HG02610 (cell line): ENCODE measurements around the gene HMGB2.
A peak's percentile ranks its signal among the peaks of the same experiment; 100 is the strongest.

Experiments used
- ATAC-seq: cut with Tn5 transposase; IDR thresholded peaks from one replicate; pipeline ENCODE4 v1.9.1; 2021; ENCODE audit warnings: mild to moderate bottlenecking, moderate library complexity; ENCODE audit not compliant: unreplicated experiment

HMGB2 gene

DNA sequence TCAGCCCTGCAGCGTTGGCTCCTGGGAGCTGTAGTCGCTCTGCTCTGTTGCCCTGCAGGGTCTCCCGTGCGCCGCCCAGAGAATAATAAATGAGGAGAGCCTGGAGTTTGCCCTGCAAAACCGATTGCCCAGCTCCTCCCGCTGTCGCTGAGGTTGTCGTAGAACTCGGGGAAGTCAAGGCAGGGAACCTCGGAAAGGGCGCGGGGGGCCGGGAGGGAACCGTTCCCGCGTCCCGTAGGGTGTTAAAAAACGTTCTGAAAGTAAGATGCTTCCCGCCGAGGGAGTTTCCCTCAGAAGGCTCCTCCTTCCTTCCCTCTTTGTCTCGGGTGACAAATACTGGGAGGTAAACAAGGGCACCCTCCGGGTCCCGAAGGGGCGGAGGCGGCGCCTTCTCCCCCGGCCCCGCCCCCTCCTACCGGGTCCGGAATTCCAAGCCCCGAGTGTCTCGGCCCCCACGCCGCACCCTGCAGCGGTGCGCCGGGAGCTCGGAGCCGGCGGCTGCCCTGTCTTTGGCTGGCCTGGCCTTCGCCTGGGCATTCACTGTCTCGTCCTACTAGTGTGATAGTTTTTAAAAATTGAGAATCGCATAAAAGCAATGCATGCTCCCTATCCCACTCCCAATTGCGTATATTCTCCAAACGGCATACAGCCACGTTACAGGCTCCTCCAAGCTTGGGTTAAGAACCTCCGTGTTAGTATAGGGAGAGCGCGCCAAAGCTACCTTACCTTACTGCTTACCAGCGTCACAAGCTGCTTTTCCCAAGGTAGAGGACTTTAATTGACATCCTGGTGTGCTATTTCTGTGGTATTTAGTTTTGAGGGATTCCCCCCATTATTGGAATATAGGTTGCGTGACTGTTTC is 964 bp upstream of the HMGB2 start:
- ATAC-seq, result peak; percentile 36

DNA sequence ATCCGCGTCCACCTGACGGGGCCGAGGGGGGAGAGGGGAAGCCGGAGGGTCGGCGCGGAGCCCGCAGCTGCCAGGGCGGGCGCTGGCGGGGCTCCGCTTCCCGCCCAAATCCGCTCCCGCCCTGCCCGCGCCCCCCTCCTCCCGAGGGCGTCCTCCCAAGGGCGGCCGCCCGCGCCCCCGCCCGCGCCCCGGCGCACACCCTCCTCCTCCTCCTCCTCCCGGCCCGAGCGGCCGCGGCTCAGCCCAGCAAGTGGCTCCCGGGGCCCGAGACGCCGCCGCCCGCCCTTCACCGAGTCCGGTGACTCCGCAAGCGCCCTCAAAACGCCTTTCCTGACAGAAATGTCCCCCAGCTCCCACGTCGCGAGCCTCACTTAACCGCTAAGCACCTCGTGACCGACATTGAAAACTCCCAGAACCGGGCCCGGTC is 487 bp downstream of the HMGB2 start:
- ATAC-seq, result no peak

DNA sequence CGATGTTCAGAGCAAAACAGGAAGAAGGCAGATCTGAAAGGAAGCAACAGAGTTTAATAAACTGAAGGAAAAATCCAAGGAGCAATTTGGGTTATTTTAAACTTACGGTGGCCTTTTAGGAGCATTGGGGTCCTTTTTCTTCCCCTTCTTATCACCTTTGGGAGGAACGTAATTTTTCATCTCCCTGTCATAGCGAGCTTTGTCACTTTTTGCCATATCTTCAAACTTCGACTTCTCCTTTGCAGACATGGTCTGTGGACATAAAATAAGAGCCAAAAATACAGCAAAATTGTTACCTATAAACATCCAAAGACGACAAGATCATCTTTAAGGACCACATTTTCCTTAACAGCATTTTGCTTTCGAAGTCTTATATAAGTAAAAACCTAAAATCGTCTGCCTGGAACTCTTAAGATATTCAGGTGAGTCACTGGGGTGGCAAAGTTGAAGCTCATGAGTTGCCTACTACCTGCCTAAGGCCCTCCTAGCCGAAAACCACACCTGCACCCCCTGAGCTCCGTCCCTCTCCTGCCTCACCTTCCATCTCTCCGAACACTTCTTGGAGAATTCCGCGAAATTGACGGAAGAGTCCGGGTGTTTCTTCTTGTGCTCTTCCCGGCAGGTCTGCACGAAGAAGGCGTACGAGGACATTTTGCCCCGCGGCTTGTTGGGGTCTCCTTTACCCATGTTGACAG is 1.0 kb downstream of the HMGB2 start:
- ATAC-seq, result no peak

DNA sequence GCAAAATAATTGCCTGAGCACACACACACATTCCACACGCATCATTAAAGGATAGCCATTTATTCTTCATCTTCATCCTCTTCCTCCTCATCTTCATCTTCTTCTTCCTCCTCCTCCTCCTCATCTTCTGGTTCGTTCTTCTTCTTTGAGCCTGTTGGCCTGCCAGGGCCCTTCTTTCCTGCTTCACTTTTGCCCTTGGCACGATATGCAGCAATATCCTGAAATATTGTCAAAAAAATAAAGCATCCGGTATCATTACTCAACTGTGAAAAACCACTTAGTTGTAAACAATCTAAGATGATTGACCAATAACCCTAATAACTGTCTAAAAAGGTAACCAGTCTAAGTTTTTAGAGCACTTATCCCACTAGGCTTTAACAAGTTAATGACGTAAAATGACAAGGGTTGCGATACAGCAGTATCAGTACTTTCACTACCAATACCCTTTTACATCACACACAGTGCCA is 2.1 kb downstream of the HMGB2 start:
- no peak for ATAC-seq

DNA sequence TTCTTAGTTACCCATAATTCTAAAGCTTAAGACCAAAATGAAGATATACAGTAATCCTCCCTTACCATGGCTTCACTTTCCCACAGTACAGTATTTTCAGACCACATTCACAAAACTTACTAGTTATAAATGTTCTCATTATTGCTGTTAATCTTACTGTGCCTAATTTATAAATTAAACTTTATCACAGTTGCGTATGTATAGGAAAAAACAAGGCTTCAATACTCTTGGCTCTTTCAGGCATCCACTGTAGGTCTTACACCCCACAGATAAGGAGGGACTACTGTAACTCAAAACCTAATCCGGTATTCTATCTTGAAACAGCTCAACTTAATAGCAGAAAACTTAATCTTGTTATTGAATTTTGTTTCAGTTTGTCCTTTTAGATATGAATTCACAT is 3.6 kb downstream of the HMGB2 start:
- no peak for ATAC-seq

DNA sequence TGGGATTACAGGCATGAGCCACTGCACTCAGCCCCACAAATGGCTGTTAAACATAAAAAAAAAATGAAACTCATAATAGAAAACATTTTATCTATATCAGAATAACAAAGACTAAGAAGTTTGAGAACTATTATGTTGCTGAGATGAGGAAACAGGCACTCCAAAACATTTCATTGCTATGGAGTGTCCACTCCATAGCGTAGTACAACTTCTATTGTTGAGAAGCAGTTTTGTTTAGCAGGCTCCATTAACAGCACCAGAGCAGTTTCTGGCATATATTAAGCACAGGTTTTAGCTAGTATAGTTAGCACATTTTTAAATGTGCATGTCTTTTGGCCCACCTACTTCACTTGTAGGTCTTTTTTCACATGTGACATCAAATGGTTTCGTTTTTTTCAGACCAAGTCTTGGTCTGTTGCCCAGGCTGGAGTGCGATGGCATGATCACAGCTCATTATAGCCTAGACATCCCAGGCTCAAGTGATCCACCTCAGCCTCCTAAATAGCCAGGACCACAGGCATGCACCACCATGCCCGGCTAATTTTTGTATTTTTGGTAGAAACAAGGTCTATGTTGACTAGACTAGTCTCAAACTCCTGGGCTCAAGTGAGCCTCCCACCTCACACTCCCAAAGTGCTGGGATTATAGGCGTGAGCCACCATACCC is 5.8 kb downstream of the HMGB2 start:
- no peak for ATAC-seq

DNA sequence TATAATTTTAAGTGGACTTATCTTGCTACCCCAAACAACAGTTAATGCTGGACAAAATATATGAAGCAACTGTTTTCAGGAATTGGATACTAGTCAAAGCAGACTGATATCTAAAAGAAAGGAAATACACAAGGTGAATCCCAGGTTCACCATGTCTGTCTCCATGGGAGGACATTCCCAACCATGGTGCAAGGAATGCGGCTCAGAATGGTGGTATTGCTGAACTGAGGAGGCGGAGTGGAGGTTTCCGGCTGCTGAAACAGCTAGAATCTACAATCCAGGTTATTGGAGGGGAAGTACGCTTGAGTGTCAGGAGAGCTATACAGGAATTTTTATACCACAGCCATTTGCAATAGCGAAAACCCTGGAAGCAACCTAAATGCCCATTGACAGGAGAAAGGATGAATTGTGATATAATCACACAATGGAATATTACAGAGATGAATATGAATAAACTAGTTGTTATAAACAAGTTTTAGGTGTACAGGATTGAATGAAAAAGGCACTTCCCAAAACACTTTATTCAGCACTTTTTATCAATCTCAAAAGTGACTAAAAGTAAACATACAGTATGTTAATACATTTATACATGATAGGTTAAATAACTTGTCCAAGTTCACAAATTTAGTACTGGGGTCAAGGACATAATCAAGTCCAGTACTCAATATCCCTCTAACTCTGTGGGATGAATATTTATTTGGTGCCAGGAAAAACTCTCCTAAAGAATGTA is 9.0 kb downstream of the HMGB2 start:
- no peak for ATAC-seq

DNA sequence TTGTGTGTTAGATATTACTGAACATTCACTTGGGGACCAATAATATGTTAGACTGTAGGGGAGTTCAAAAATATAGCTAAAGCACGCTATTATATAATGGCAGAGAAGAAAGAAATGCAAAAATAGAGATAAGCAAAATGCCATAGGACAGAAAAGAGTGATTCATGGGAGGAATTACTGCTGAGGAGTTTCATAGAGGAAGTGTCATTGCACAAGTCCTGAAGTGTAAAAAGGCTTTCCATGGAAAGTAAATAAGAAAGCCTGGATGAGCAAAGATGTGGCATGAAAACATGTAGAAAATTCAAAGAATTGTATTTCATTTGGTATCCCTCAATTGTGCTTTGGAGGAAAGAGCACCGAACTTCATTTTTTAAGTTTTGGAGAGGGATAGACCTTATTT is 14.5 kb downstream of the HMGB2 start:
- ATAC-seq, result no peak

DNA sequence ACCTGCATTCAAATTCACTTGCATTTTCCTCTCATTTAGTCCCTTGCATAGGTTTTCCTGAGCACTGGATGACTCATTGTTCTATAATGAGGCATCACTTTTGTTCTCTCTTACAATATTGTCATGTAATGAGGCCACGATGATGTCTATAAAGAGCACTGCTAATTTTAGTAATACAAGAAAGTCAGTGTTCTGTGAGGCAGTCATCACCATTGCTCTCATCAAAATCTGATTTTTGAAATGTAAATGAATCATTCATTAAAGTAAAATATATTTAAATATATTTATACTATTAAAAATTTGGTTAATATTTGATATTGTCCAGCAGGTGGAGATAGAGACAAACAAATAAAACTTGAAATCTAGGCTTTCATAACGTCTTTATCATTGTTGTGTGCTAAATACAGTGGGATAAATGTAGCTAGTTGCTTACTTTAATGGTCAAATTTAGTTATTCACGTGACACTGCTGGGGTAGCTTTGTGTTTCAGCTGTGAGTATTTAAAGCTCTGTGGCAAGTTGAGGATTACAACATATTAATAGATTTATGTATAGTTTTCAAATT is 15.4 kb downstream of the HMGB2 start:
- peak; percentile 73 for ATAC-seq

DNA sequence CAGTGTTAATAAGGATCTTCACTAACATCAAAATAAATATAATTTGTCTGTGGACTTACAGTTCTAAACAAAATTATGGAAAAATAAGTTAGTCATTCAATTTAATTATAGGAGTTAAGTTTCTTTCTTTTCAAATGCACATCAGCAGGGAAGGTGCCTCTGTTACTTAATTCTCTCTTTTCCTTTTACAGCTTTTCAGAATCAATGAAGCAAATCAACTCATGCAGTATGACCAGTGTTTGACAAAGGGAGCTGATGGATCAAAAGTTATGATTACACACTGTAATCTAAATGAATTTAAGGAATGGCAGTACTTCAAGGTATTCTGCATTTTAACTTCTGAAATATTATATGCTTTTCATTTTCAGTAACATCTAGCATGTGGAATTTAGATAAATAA is 15.9 kb downstream of the HMGB2 start:
- peak; percentile 30 for ATAC-seq

DNA sequence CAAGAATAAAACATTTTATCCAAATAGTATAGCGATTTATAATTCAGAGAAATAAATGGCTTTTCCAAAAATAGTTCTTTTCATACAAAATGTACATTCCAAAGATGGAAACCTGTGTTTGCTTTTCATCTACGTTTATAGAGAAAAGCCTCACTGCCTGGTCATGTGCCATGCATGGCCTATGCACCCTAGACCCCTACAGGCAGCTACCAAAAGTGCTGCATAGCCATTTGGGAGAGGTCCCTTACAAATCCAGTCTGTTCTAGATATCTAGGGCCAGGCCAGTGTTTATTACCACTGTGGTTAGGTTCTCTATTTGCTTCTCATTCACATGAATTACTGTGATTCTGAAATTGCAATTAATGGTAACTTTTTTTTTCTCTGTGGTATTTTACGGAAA is 17.2 kb downstream of the HMGB2 start:
- ATAC-seq, result no peak

DNA sequence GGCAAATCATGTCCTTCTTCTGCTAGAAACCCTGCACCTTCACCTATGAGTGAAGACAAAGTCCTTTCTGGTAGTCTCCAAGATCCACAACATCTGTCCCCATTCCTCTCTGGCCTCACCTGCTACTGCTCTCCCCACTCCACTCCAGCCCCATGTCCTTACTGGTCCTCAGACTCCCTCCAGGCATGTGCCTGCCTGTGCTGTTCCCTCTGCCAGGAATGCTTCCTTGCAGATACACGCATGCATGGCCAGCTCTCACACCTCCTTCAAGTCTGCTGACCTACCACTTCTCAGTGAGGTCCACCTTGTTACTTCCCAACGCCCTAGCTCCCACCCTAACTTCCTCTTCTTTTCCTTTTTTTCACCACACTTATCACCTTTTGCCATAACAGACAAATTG is 18.1 kb downstream of the HMGB2 start:
- no peak for ATAC-seq

DNA sequence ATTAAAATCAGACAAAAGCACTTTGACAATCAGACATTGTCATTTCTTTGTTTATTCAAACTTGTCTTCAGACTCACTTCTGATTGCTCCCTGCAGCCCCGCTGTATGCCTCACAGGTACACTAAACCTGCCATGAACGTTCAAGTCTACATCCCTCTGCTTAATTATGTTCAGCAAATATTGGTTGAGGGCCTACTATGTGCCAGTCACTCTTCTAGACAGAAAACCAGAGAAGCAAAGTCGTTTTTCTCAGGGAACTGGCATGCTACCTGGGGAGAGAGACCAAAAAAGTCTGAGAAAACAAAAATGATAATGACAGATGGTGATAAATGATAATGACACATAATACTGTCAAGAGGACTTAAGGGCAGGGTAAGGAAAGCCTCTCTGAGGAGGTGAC is 19.4 kb downstream of the HMGB2 start:
- ATAC-seq, result no peak

DNA sequence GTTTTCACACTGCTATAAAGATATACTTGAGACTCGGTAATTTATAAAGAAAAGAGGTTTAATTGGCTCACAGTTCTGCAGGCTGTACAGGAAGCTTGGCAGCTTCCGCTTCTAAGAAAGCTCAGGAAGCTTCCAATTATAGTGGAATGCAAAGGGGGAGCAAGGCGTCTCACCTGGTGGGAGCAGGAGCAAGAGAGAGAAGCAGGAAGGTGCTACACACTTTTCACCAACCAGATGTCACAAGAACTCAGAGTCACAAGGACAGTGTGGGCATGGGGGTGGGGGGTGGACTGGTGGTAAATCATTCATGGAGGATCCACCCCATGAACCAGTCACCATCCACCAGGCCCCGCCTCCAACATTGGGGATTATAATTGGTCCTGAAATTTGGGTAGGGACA is 22.8 kb downstream of the HMGB2 start:
- ATAC-seq, result no peak

DNA sequence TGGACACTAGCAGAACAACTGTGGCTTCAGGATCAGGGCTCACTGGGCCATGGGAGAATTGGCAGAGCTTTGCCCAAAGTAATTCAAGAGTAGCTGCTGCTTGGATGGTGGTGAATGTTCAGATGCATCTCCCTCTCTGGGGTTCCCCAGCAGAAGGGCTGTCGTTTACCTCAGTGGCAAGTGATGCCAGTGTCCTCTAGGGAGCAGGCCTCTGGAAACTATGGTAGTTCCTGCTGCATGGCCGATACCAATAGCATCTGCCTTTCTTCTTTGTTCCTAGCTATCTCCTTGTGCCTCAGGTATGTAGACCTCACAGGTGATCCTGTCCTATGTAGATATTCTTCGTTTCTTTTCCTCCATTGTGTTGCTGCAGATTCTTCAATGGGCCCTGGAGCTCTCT is 26.4 kb downstream of the HMGB2 start:
- ATAC-seq, result no peak

DNA sequence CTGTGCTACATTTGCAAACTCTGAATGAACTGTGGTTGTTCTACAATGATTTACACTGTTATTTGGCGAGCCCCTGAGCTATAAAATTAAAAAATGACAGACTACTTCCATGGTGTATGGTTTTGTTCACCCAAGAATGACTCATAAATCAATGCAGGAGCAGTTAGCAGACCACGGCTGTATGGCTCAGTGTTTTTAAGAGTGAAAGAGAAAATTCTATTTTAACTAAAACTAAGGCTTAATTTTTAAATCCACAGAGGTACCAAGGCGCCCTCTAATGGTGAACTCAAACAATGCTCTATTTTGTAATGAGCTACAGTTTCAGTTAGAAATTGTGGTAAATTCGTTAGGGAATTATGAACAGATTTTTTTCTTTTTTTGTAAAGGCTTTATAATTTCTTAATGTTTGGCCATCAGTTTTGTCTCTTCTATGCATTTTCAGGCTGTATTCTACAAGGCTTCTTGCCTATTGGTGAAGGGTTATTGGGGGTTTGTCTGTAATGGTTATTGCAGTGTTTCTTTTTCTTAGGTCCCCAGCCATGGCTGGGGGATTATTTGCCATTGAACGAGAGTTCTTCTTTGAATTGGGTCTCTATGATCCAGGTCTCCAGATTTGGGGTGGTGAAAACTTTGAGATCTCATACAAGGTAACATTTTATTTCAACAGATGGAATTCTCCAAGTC is 32.5 kb downstream of the HMGB2 start:
- ATAC-seq, result peak; percentile 59

DNA sequence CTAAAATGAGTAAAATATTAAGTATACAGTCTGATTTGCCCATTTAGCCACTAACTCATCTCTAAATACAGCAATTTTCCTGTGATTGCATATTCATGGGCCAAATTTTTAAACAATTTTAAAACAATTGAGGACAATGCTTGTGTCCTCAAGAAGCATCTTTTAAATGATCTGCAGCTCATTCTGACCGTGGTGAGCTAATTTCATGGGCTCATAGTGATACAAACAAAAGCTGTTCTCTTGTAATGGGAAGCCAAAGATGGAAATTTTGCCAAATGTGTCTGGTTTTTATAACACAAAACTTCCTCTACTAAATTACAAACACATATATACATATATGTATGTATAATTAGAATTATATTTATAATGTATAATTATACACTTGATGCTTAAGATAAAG is 39.7 kb downstream of the HMGB2 start:
- ATAC-seq, result no peak

DNA sequence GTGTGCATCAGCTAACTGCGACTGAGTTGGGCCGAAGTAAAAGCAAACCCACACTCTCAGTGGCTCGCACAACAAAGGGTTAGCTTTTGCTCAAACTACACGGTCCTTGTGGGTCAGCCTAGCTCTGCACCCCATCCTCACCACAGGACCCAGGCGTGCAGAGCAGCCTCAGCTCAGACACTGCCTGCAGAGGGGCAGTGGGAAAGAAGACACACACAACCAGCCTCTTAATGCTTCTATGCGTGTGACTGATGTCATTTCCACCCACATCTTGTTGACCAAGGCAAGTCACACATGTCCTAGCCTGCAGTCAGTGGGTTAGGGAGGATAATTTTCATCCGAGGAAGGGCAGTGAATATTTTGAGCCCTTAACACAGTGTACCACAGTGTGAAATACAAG is 40.5 kb downstream of the HMGB2 start:
- ATAC-seq, result no peak

DNA sequence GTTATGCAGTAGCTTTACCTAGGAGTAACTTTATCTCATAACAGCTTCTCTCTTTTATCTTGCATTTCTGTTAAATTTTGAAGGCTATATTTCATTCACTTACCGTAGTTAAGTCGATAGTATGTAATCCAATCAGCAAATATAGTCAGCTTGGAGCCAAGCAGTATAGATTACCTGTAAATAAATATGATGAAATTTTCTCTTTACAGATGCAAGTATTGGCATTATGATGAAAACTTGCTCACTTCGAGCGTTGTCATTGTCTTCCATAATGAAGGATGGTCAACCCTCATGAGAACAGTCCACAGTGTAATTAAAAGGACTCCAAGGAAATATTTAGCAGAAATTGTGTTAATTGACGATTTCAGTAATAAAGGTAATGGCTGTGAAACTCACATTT is 42.3 kb downstream of the HMGB2 start:
- no peak for ATAC-seq

DNA sequence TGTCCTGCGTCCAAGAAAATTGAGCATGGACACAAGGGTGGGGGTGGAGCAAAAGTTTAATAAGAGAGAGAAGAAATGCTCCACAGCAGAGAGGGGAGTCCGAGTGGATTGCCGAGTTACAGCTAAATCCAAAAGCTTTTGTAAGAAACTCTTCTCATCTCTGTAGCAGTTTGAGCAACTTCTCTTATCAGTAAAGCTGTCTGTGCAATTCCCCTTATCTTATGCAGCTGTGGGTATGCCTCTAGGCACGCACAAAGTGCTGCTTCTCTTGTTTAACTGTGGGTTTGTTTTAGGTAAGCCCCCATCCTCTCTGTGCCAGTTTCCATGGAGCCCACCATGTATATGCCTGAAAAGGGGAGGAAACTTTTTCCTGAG is 44.8 kb downstream of the HMGB2 start:
- no peak for ATAC-seq
